Endodermal cell (in vitro differentiated cells): ENCODE results near the gene TCF7L2. TPM values are rescaled to one million over a fixed set of nuclear protein-coding genes. Genes with fewer than 3 reads are reported as not detected.

Source experiments
- DNase-seq: peaks from one replicate; pipeline ENCODE4 v3.0.0-alpha.2; 2017
- H3K27ac ChIP-seq: 2 replicates; pipeline ENCODE4 v1.5.1; 2013; ENCODE audit warnings: mild to moderate bottlenecking, low read depth, low read length, moderate library complexity
- H3K27me3 ChIP-seq: 2 replicates; pipeline ENCODE4 v1.6.1; 2013; ENCODE audit warnings: mild to moderate bottlenecking, low read length, moderate library complexity; ENCODE audit not compliant: insufficient read depth, control insufficient read depth, poor library complexity, severe bottlenecking
- H3K36me3 ChIP-seq: 2 replicates; pipeline ENCODE4 v1.7.0; 2013; ENCODE audit warnings: mild to moderate bottlenecking, low read length, moderate library complexity; ENCODE audit not compliant: control insufficient read depth, insufficient read depth
- H3K4me1 ChIP-seq: one replicate; pipeline ENCODE4 v1.7.0; 2013; ENCODE audit warnings: low read length; ENCODE audit not compliant: control insufficient read depth, insufficient read depth
- H3K4me3 ChIP-seq: 2 replicates; pipeline ENCODE4 v1.5.1; 2013; ENCODE audit warnings: mild to moderate bottlenecking, low read length, moderate library complexity
- H3K9ac ChIP-seq: 2 replicates; pipeline ENCODE4 v1.6.1; 2013; ENCODE audit warnings: mild to moderate bottlenecking, low read length, moderate library complexity; ENCODE audit not compliant: poor library complexity, severe bottlenecking; ENCODE audit errors: extremely low read depth
- H3K9me3 ChIP-seq: 2 replicates; pipeline ENCODE4 v1.6.1; 2013; ENCODE audit warnings: mild to moderate bottlenecking, low read length, moderate library complexity; ENCODE audit not compliant: control insufficient read depth
- H3K27ac Mint-ChIP-seq: 2 replicates; pipeline ENCODE4 v1.8.0; 2020; ENCODE audit warnings: mixed read lengths
- H3K27me3 Mint-ChIP-seq: 2 replicates; pipeline ENCODE4 v1.8.0; 2021; ENCODE audit warnings: mild to moderate bottlenecking, mixed read lengths; ENCODE audit not compliant: insufficient read depth
- H3K36me3 Mint-ChIP-seq: 2 replicates; pipeline ENCODE4 v1.8.0; 2020; ENCODE audit warnings: low read depth, mixed read lengths
- H3K4me1 Mint-ChIP-seq: 2 replicates; pipeline ENCODE4 v1.8.0; 2020; ENCODE audit warnings: mixed read lengths
- H3K4me3 Mint-ChIP-seq: 2 replicates; pipeline ENCODE4 v1.8.0; 2020; ENCODE audit warnings: mild to moderate bottlenecking, moderate library complexity, mixed read lengths
- H3K9me3 Mint-ChIP-seq: 2 replicates; pipeline ENCODE4 v1.8.0; 2020; ENCODE audit warnings: mild to moderate bottlenecking, mixed read lengths
- CTCF ChIP-seq: fragments of 200-600 bp; sonication (generic); conservative IDR thresholded peaks from 2 replicates; pipeline ENCODE4 v1.5.0; 2021; ENCODE audit warnings: antibody characterized with exemption, mild to moderate bottlenecking
- WGBS, 2 experiments: methylation state at CpG; one replicate each; pipeline versions ENCODE4 v1.1.5 to v1.1.7; 2013; ENCODE audit warnings: missing lambda C conversion rate in 2 of 2, mixed read lengths in 1 of 2; ENCODE audit not compliant: insufficient coverage in 1 of 2, insufficient read length in 1 of 2; 5-methylcytosine and 5-hydroxymethylcytosine counted together
- total RNA-seq, 2 donors: library from RNA; stranded (reverse); fragmentation: NEBNext Ultra II Directional in 1 of 2; extraction: Animal tissue kit (Norgen Biotek cat#: 25700) in 1 of 2; gene quantifications; 2 replicates in 1 of 2; 3 replicates in 1 of 2; pipeline ENCODE4 v1.2.1, GENCODE V29; 2021

The TCF7L2 gene
- total RNA-seq, 2 donors from 2014 or later: 73.2 to 105 TPM

GRCh38 chr10:112999102-112999501 lies 49.1 kb downstream of the TCF7L2 start:
- Histone ChIP-seq H3K27ac (no peak overlapping the region), H3K27me3 (no peaks in the 10 kb centered on the region), H3K36me3 (peaks cover 52% of the 10 kb centered on the region), H3K4me3 (no peak overlapping the region), H3K9me3 (no peaks in the 10 kb centered on the region), H3K9ac (no peak overlapping the region), H3K4me1 (peaks cover 21% of the 10 kb centered on the region)
- no peaks in the 10 kb centered on the region for H3K27me3 Mint-ChIP-seq
- H3K4me3 Mint-ChIP-seq: no peak overlapping the region
- H3K27ac Mint-ChIP-seq: no peak overlapping the region
- H3K36me3 Mint-ChIP-seq: peaks cover 48% of the 10 kb centered on the region
- no peaks in the 10 kb centered on the region for H3K9me3 Mint-ChIP-seq
- 94 to 100% methylated on average over 1 to 3 of the region's 4 CpGs for WGBS, 2 experiments
- TF ChIP-seq CTCF: no peak
- peaks cover 56% of the 10 kb centered on the region for H3K4me1 Mint-ChIP-seq
- DNase-seq: no peak

GRCh38 chr10:113000442-113000841 lies 50.4 kb downstream of the TCF7L2 start:
- 93 to 95% methylated on average over 4 to 6 of the region's 6 CpGs for WGBS, 2 experiments
- no peaks in the 10 kb centered on the region for H3K9me3 Mint-ChIP-seq
- no peaks in the 10 kb centered on the region for H3K27me3 Mint-ChIP-seq
- TF ChIP-seq CTCF: no peak
- H3K27me3 ChIP-seq: no peaks in the 10 kb centered on the region
- peaks cover 27% of the 10 kb centered on the region for H3K4me1 ChIP-seq
- DNase-seq: no peak
- H3K27ac ChIP-seq: no peak overlapping the region
- H3K36me3 ChIP-seq: peaks cover 54% of the 10 kb centered on the region
- H3K4me1 Mint-ChIP-seq: peaks cover 59% of the 10 kb centered on the region
- H3K27ac Mint-ChIP-seq: peak overlapping the region; percentile 81
- H3K4me3 Mint-ChIP-seq: no peak overlapping the region
- H3K9me3 ChIP-seq: no peaks in the 10 kb centered on the region
- H3K36me3 Mint-ChIP-seq: peaks cover 40% of the 10 kb centered on the region
- no peak overlapping the region for H3K9ac ChIP-seq
- H3K4me3 ChIP-seq: no peak overlapping the region

- no peaks in the 10 kb centered on the region for H3K9me3 ChIP-seq
- peak overlapping the region; percentile 92 for H3K27ac Mint-ChIP-seq
- peaks cover 48% of the 10 kb centered on the region for H3K36me3 ChIP-seq
- peak; percentile 66 for DNase-seq
- peaks cover 27% of the 10 kb centered on the region for H3K4me1 ChIP-seq
- H3K36me3 Mint-ChIP-seq: peaks cover 34% of the 10 kb centered on the region
- no peak overlapping the region for H3K4me3 Mint-ChIP-seq
- H3K27ac ChIP-seq: no peak overlapping the region
- no peaks in the 10 kb centered on the region for H3K27me3 Mint-ChIP-seq
- H3K27me3 ChIP-seq: no peaks in the 10 kb centered on the region
- no peak overlapping the region for H3K9ac ChIP-seq
- 79 to 88% methylated on average over 6 to 14 of the region's 14 CpGs for WGBS, 2 experiments
- peaks cover 60% of the 10 kb centered on the region for H3K4me1 Mint-ChIP-seq
- TF ChIP-seq CTCF: peak; percentile 58
- H3K9me3 Mint-ChIP-seq: no peaks in the 10 kb centered on the region
- H3K4me3 ChIP-seq: no peak overlapping the region
Measured at GRCh38 chr10:113000876-113001598, 51.0 kb downstream of the TCF7L2 start.
